HepG2 (cell line): Measurements from ENCODE around the gene LCAT. TPM values are rescaled to one million over a fixed set of nuclear protein-coding genes. Genes with fewer than 3 reads are reported as not detected.
A peak's percentile ranks its signal among the peaks of the same experiment; 100 is the strongest.

ENCODE experiments used
- ARID2 ChIP-seq: sonication (generic); formaldehyde crosslinking; IDR thresholded peaks from 2 replicates; pipeline ENCODE4 v1.8.1; 2022; ENCODE audit warnings: mild to moderate bottlenecking, missing genetic modification reagents, borderline replicate concordance
- CENPT ChIP-seq: sonication (generic); formaldehyde crosslinking; IDR thresholded peaks from 2 replicates; pipeline ENCODE4 v1.8.0; 2022; ENCODE audit warnings: low read depth, mild to moderate bottlenecking, moderate library complexity, missing genetic modification reagents
- CTCF ChIP-seq: sonication (generic); formaldehyde crosslinking; IDR thresholded peaks from 2 replicates; pipeline ENCODE4 v1.5.0; 2020; ENCODE audit warnings: mild to moderate bottlenecking, missing genetic modification reagents, moderate library complexity
- EED ChIP-seq: sonication (generic); formaldehyde crosslinking; IDR thresholded peaks from 2 replicates; pipeline ENCODE4 v1.5.0; 2020; ENCODE audit warnings: mild to moderate bottlenecking, missing genetic modification reagents
- EZH2 ChIP-seq: conservative IDR thresholded peaks from 2 replicates; pipeline ENCODE4 v1.6.1; 2012; ENCODE audit warnings: mild to moderate bottlenecking, low read depth, low read length, moderate library complexity
- HDAC6 ChIP-seq: fragments of 200-600 bp; sonication (generic); IDR thresholded peaks from 2 replicates; pipeline ENCODE4 v1.7.0; 2017; ENCODE audit warnings: mild to moderate bottlenecking, antibody characterized with exemption, low read length, low read depth
- HNRNPL ChIP-seq: fragments of 200-400 bp; formaldehyde crosslinking; IDR thresholded peaks from 2 replicates; pipeline ENCODE4 v1.6.1; 2017; ENCODE audit warnings: mild to moderate bottlenecking, low read depth, low read length
- HNRNPUL1 ChIP-seq: fragments of 200-400 bp; formaldehyde crosslinking; IDR thresholded peaks from 2 replicates; pipeline ENCODE4 v1.6.1; 2017; ENCODE audit warnings: low read depth, mild to moderate bottlenecking, low read length, moderate library complexity
- HOXA3 ChIP-seq: sonication (generic); formaldehyde crosslinking; IDR thresholded peaks from 2 replicates; pipeline ENCODE4 v1.5.0; 2020; ENCODE audit warnings: missing genetic modification reagents
- ISX ChIP-seq: sonication (generic); formaldehyde crosslinking; conservative IDR thresholded peaks from 2 replicates; pipeline ENCODE4 v1.5.0; 2020; ENCODE audit warnings: missing genetic modification reagents
- KLF12 ChIP-seq: sonication (generic); formaldehyde crosslinking; IDR thresholded peaks from 2 replicates; pipeline ENCODE4 v1.4.0; 2020; ENCODE audit warnings: missing genetic modification reagents, borderline replicate concordance
- MTF1 ChIP-seq: sonication (generic); formaldehyde crosslinking; IDR thresholded peaks from 2 replicates; pipeline ENCODE4 v1.5.0; 2020; ENCODE audit warnings: missing genetic modification reagents
- NCOA1 ChIP-seq: sonication (generic); formaldehyde crosslinking; IDR thresholded peaks from 2 replicates; pipeline ENCODE4 v1.9.0; 2021; ENCODE audit warnings: missing genetic modification reagents
- PAWR ChIP-seq: sonication (generic); formaldehyde crosslinking; IDR thresholded peaks from 2 replicates; pipeline ENCODE4 v1.4.0; 2020; ENCODE audit warnings: missing genetic modification reagents, mild to moderate bottlenecking, borderline replicate concordance
- RARA ChIP-seq: IDR thresholded peaks from 2 replicates; pipeline ENCODE4 v1.6.1; 2016; ENCODE audit warnings: missing genetic modification reagents, missing compliant biosample characterization
- RNF219 ChIP-seq: sonication (generic); formaldehyde crosslinking; IDR thresholded peaks from 2 replicates; pipeline ENCODE4 v1.5.0; 2020; ENCODE audit warnings: mild to moderate bottlenecking, missing genetic modification reagents
- TEAD2 ChIP-seq: sonication (generic); formaldehyde crosslinking; IDR thresholded peaks from 2 replicates; pipeline ENCODE4 v1.9.0; 2021; ENCODE audit warnings: missing genetic modification reagents
- TERF1 ChIP-seq: sonication (generic); formaldehyde crosslinking; IDR thresholded peaks from 2 replicates; pipeline ENCODE4 v1.8.0; 2022; ENCODE audit warnings: mild to moderate bottlenecking, missing genetic modification reagents, moderate library complexity
- THAP11 ChIP-seq: IDR thresholded peaks from 2 replicates; pipeline ENCODE4 v1.6.1; 2016; ENCODE audit warnings: missing biosample characterization, missing genetic modification reagents
- ZKSCAN8 ChIP-seq: IDR thresholded peaks from 2 replicates; pipeline ENCODE4 v1.6.1; 2016; ENCODE audit warnings: borderline replicate concordance, missing genetic modification reagents, missing compliant biosample characterization
- ZNF33B ChIP-seq: sonication (generic); formaldehyde crosslinking; IDR thresholded peaks from 2 replicates; pipeline ENCODE4 v1.5.1; 2020; ENCODE audit warnings: mild to moderate bottlenecking, missing genetic modification reagents
- ZNF382 ChIP-seq: sonication (generic); formaldehyde crosslinking; IDR thresholded peaks from 2 replicates; pipeline ENCODE4 v1.5.0; 2020; ENCODE audit warnings: missing genetic modification reagents, mild to moderate bottlenecking, borderline replicate concordance
- ZNF383 ChIP-seq: sonication (generic); formaldehyde crosslinking; IDR thresholded peaks from 2 replicates; pipeline ENCODE4 v1.4.0; 2020; ENCODE audit warnings: missing genetic modification reagents, mild to moderate bottlenecking, borderline replicate concordance
- ZNF713 ChIP-seq: sonication (generic); formaldehyde crosslinking; IDR thresholded peaks from 2 replicates; pipeline ENCODE4 v1.4.0; 2020; ENCODE audit warnings: mild to moderate bottlenecking, missing genetic modification reagents
- ZNF747 ChIP-seq: sonication (generic); formaldehyde crosslinking; IDR thresholded peaks from 2 replicates; pipeline ENCODE4 v1.8.1; 2023; ENCODE audit warnings: missing genetic modification reagents, mild to moderate bottlenecking, borderline replicate concordance
- ZNF839 ChIP-seq: sonication (generic); formaldehyde crosslinking; IDR thresholded peaks from 2 replicates; pipeline ENCODE4 v1.4.0; 2020; ENCODE audit warnings: missing genetic modification reagents, mild to moderate bottlenecking, borderline replicate concordance
- polyA plus RNA-seq, 8 experiments: library from polyadenylated mRNA; depleted of rRNA in 3 of 8; stranded (reverse) in 7 of 8; unstranded in 1 of 8; fragments of >200 nt; fragmentation: Illumina TruSeq in 4 of 8; extraction: Trizol in 4 of 8; gene quantifications; 2 replicates each; pipeline versions ENCODE4 v1.2.1 to v1.2.3, GENCODE V29; 2011 to 2016; ENCODE audit warnings: low read depth in 4 of 8, missing spikeins in 1 of 8, mixed read lengths in 1 of 8; ENCODE audit not compliant: insufficient read depth in 1 of 8
- total RNA-seq, 5 experiments: library from RNA; depleted of rRNA; stranded (reverse); fragments of >200 nt; fragmentation: Illumina TruSeq; extraction: Trizol; gene quantifications; 2 replicates each; pipeline ENCODE4 v1.2.3, GENCODE V29; 2016; ENCODE audit warnings: low read depth in 1 of 5

LCAT gene
- total and polyA plus RNA-seq, 2 of the 13 experiments (the other 11 are each of a cell fraction or from before 2014, with no cell fraction given), result 36.1 to 38.9 TPM

GRCh38 chr16:67928561-67929364, 15.2 kb downstream of the LCAT start (continued):
- TF ChIP-seq CTCF (CRISPR knock-in tag) (peak; percentile 99), ZKSCAN8 (CRISPR knock-in tag) (no peak), TERF1 (no peak), ZNF382 (no peak), ZNF839 (CRISPR knock-in tag) (peak; percentile 58; the same call in 1 of the 2 replicates), MTF1 (no peak), KLF12 (CRISPR knock-in tag) (no peak), CENPT (CRISPR knock-in tag) (no peak; the same call in 1 of the 2 replicates), RNF219 (CRISPR knock-in tag) (no peak), HNRNPL (no peak), ISX (CRISPR knock-in tag) (no peak), THAP11 (CRISPR knock-in tag) (peak; percentile 65), ZNF747 (CRISPR knock-in tag) (no peak; the same call in 1 of the 2 replicates), ARID2 (CRISPR knock-in tag) (no peak), TEAD2 (CRISPR knock-in tag) (no peak), RARA (CRISPR knock-in tag) (0 out of 2 replicates have a peak, but pooled peaks have one; percentile 17), ZNF713 (CRISPR knock-in tag) (0 out of 2 replicates have a peak, but pooled peaks have one; percentile 92), HNRNPUL1 (no peak), NCOA1 (no peak), ZNF383 (CRISPR knock-in tag) (no peak), ZNF33B (no peak), EED (CRISPR knock-in tag) (0 out of 2 replicates have a peak, but pooled peaks have one; percentile 20), PAWR (CRISPR knock-in tag) (no peak), HDAC6 (no peak), HOXA3 (peak; percentile 9; the same call in 1 of the 2 replicates), EZH2 (no peak)
